H9 (cell line): ENCODE results near the gene COA8. TPM values are rescaled to one million over a fixed set of nuclear protein-coding genes. Genes with fewer than 3 reads are reported as not detected.
A peak's percentile ranks its signal among the peaks of the same experiment; 100 is the strongest.

Experiments used
- DNase-seq: peaks from one replicate; pipeline ENCODE4 v3.0.0-alpha.2; 2017
- H2AFZ ChIP-seq: one replicate; pipeline ENCODE4 v1.6.1; 2013; ENCODE audit warnings: mild to moderate bottlenecking, low read length, control low read depth, moderate library complexity
- H2AK5ac ChIP-seq: 2 replicates; pipeline ENCODE4 v1.6.1; 2013; ENCODE audit warnings: low read length, control low read depth, mixed read lengths; ENCODE audit not compliant: insufficient read length
- H2BK120ac ChIP-seq: one replicate; pipeline ENCODE4 v1.6.1; 2013; ENCODE audit warnings: low read depth, mild to moderate bottlenecking, low read length, control low read depth, inconsistent platforms; ENCODE audit not compliant: poor library complexity, severe bottlenecking
- H2BK12ac ChIP-seq: 2 replicates; pipeline ENCODE4 v1.6.1; 2013; ENCODE audit warnings: low read length, control low read depth, mixed read lengths, low read depth; ENCODE audit not compliant: insufficient read length
- H2BK15ac ChIP-seq: 2 replicates; pipeline ENCODE4 v1.6.1; 2013; ENCODE audit warnings: low read depth, low read length, control low read depth
- H2BK20ac ChIP-seq: one replicate; pipeline ENCODE4 v1.6.1; 2013; ENCODE audit warnings: low read depth, mild to moderate bottlenecking, low read length, control low read depth, inconsistent platforms; ENCODE audit not compliant: poor library complexity, severe bottlenecking
- H2BK5ac ChIP-seq: 2 replicates; pipeline ENCODE4 v1.6.1; 2013; ENCODE audit warnings: low read length, control low read depth, mixed read lengths; ENCODE audit not compliant: insufficient read length
- H3K14ac ChIP-seq: 2 replicates; pipeline ENCODE4 v1.6.1; 2013; ENCODE audit warnings: low read length, control low read depth; ENCODE audit not compliant: insufficient read depth
- H3K18ac ChIP-seq: 2 replicates; pipeline ENCODE4 v1.6.1; 2013; ENCODE audit warnings: low read depth, mild to moderate bottlenecking, mixed read lengths, low read length, control low read depth; ENCODE audit not compliant: insufficient read length
- H3K23ac ChIP-seq: 2 replicates; pipeline ENCODE4 v1.6.1; 2013; ENCODE audit warnings: low read length, control low read depth, mixed read lengths, low read depth; ENCODE audit not compliant: insufficient read length
- H3K23me2 ChIP-seq: 2 replicates; pipeline ENCODE4 v1.6.1; 2013; ENCODE audit warnings: low read depth, mild to moderate bottlenecking, mixed read lengths, low read length, control low read depth; ENCODE audit not compliant: insufficient read length, poor library complexity, severe bottlenecking
- H3K27ac ChIP-seq: 2 replicates; pipeline ENCODE4 v1.5.1; 2013; ENCODE audit warnings: low read length, control low read depth, mixed read lengths, low read depth; ENCODE audit not compliant: insufficient read length
- H3K27me3 ChIP-seq: 2 replicates; pipeline ENCODE4 v1.6.1; 2013; ENCODE audit warnings: low read length, control low read depth, inconsistent platforms; ENCODE audit not compliant: insufficient read depth
- H3K4ac ChIP-seq: 2 replicates; pipeline ENCODE4 v1.6.1; 2013; ENCODE audit warnings: low read depth, mild to moderate bottlenecking, control low read depth, inconsistent platforms, low read length, moderate library complexity
- H3K4me1 ChIP-seq: 2 replicates; pipeline ENCODE4 v1.6.1; 2013; ENCODE audit warnings: low read length, control low read depth, inconsistent platforms; ENCODE audit not compliant: insufficient read depth
- H3K4me2 ChIP-seq: 2 replicates; pipeline ENCODE4 v1.6.1; 2013; ENCODE audit warnings: low read length, control low read depth, mixed read lengths; ENCODE audit not compliant: insufficient read length, insufficient read depth
- H3K56ac ChIP-seq: 2 replicates; pipeline ENCODE4 v1.6.1; 2013; ENCODE audit warnings: low read depth, mild to moderate bottlenecking, mixed read lengths, low read length, control low read depth; ENCODE audit not compliant: insufficient read length
- H3K79me1 ChIP-seq: 2 replicates; pipeline ENCODE4 v1.6.1; 2013; ENCODE audit warnings: low read depth, mild to moderate bottlenecking, moderate library complexity, low read length, control low read depth, inconsistent platforms; ENCODE audit not compliant: insufficient read depth, poor library complexity, severe bottlenecking
- H3K79me2 ChIP-seq: 2 replicates; pipeline ENCODE4 v1.6.1; 2013; ENCODE audit warnings: low read length, control low read depth, inconsistent platforms; ENCODE audit not compliant: insufficient read depth
- H3K9ac ChIP-seq: 2 replicates; pipeline ENCODE4 v1.6.1; 2013; ENCODE audit warnings: low read length, control low read depth, mixed read lengths; ENCODE audit not compliant: insufficient read length; ENCODE audit errors: extremely low read depth
- H3K9me3 ChIP-seq: one replicate; pipeline ENCODE4 v1.6.1; 2013; ENCODE audit warnings: low read depth, low read length, inconsistent platforms; ENCODE audit not compliant: control insufficient read depth
- H3T11ph ChIP-seq: one replicate; pipeline ENCODE4 v1.6.1; 2013; ENCODE audit warnings: mild to moderate bottlenecking, low read length, control low read depth, inconsistent platforms
- H4K20me1 ChIP-seq: one replicate; pipeline ENCODE4 v1.6.1; 2013; ENCODE audit not compliant: control insufficient read depth, insufficient read length, insufficient read depth
- H4K5ac ChIP-seq: 2 replicates; pipeline ENCODE4 v1.6.1; 2013; ENCODE audit warnings: low read depth, mild to moderate bottlenecking, mixed read lengths, low read length, control low read depth; ENCODE audit not compliant: insufficient read length
- H4K8ac ChIP-seq: replicated peaks from 2 replicates; pipeline ENCODE4 v1.6.1; 2013; ENCODE audit warnings: low read length, control low read depth, mixed read lengths, low read depth; ENCODE audit not compliant: insufficient read length
- H4K91ac ChIP-seq: 2 replicates; pipeline ENCODE4 v1.6.1; 2013; ENCODE audit warnings: low read depth, mild to moderate bottlenecking, moderate library complexity, mixed read lengths, low read length, control low read depth; ENCODE audit not compliant: insufficient read length
- H3K27ac Mint-ChIP-seq, 3 experiments: 2 replicates in 2 of 3; 3 replicates in 1 of 3; pipeline ENCODE4 v1.8.0; 2020 to 2021; ENCODE audit warnings: mixed read lengths in 3 of 3, mild to moderate bottlenecking in 1 of 3, moderate library complexity in 1 of 3
- H3K27me3 Mint-ChIP-seq: 2 replicates; pipeline ENCODE4 v1.8.0; 2021; ENCODE audit warnings: low read depth, mild to moderate bottlenecking, moderate library complexity, mixed read lengths
- H3K36me3 Mint-ChIP-seq, 3 experiments: 2 replicates in 2 of 3; 3 replicates in 1 of 3; pipeline ENCODE4 v1.8.0; 2020 to 2021; ENCODE audit warnings: low read depth in 3 of 3, mixed read lengths in 3 of 3; ENCODE audit not compliant: insufficient read depth in 1 of 3
- H3K4me1 Mint-ChIP-seq, 2 experiments: 2 replicates each; pipeline ENCODE4 v1.8.0; 2020; ENCODE audit warnings: mixed read lengths in 2 of 2
- H3K4me3 Mint-ChIP-seq, 2 experiments: 2 replicates in 1 of 2; 3 replicates in 1 of 2; pipeline ENCODE4 v1.8.0; 2020 to 2021; ENCODE audit warnings: mild to moderate bottlenecking in 2 of 2, mixed read lengths in 2 of 2, moderate library complexity in 1 of 2
- H3K9me3 Mint-ChIP-seq, 2 experiments: 2 replicates in 1 of 2; 3 replicates in 1 of 2; pipeline ENCODE4 v1.8.0; 2020; ENCODE audit warnings: mild to moderate bottlenecking in 2 of 2, mixed read lengths in 2 of 2, moderate library complexity in 1 of 2
- WGBS: extraction: QIAGEN DNeasy Blood & Tissue Kit; methylation state at CpG from one replicate; pipeline ENCODE4 v1.1.7; 2013; ENCODE audit warnings: missing lambda C conversion rate, low lambda C conversion rate, mixed read lengths; ENCODE audit not compliant: insufficient read length; ENCODE audit errors: extremely low coverage; 5-methylcytosine and 5-hydroxymethylcytosine counted together
- total RNA-seq: library from RNA; stranded (reverse); gene quantifications from 2 replicates; pipeline ENCODE4 v1.2.1, GENCODE V29; 2021
- TF ChIP-seq, protein P1 (sequence below): fragments of 200-600 bp; sonication (generic); conservative IDR thresholded peaks from 3 replicates; pipeline ENCODE4 v1.8.0; 2021; ENCODE audit warnings: antibody characterized with exemption, mild to moderate bottlenecking

Gene COA8
- total RNA-seq, 1 experiment from 2014 or later: 45.5 TPM

DNA sequence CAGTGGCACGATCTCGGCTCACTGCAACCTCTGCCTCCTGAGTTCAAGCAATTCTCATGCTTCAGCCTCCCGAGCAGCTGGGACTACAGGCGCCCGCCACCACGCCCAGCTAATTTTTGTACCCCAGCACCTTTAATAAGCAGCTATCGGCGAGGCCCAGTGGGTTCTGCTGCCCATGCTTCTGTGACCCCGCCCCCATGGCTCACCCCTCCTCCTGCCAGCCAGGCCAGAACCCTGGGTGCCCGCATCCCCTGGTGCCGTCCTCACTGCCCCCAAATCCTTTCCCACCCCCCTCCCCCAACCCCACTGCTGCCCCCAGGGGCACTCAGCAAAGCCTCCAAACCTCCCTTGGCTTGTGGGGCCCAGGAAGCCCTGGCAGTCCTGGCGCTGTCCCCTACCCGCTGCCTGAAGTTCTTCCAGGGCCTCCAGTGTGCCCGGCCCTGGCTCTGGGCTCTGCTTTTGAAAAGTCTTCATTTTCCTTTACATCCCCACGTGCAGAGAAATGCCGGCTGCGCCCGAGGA lies 14.8 kb upstream of the COA8 start:
- no peaks in the 10 kb centered on the region; the same call in 1 of the 2 replicates for H3K4me1 ChIP-seq
- H3K4ac ChIP-seq: no peak overlapping the region

More for the DNA sequence above, 14.8 kb upstream of the COA8 start:
- H3K23ac ChIP-seq: no peak overlapping the region
- no peaks in the 10 kb centered on the region for H3K23me2 ChIP-seq
- Mint-ChIP-seq H3K36me3 (no peaks in the 10 kb centered on the region), H3K9me3 (no peaks in the 10 kb centered on the region), H3K4me3 (no peak overlapping the region), H3K4me1 (peaks cover 9 to 14% of the 10 kb centered on the region in 2 experiments), H3K27me3 (no peaks in the 10 kb centered on the region; the same call in 1 of the 2 replicates), H3K27ac (peak overlapping the region in 1 of 3 experiments; percentile 92; a peak in 1 of 7 replicates)
- no peak overlapping the region for H4K91ac ChIP-seq
- no peak overlapping the region for H2AK5ac ChIP-seq
- no peak overlapping the region for H3K56ac ChIP-seq
- H3K79me1 ChIP-seq: no peaks in the 10 kb centered on the region
- no peak overlapping the region for H3K9ac ChIP-seq
- H4K8ac ChIP-seq: no peak overlapping the region
- WGBS: no CpG with 5 or more reads among the region's 18 CpGs
- no peaks in the 10 kb centered on the region for H4K20me1 ChIP-seq
- H3K18ac ChIP-seq: no peak overlapping the region
- TF ChIP-seq, protein P1, sequence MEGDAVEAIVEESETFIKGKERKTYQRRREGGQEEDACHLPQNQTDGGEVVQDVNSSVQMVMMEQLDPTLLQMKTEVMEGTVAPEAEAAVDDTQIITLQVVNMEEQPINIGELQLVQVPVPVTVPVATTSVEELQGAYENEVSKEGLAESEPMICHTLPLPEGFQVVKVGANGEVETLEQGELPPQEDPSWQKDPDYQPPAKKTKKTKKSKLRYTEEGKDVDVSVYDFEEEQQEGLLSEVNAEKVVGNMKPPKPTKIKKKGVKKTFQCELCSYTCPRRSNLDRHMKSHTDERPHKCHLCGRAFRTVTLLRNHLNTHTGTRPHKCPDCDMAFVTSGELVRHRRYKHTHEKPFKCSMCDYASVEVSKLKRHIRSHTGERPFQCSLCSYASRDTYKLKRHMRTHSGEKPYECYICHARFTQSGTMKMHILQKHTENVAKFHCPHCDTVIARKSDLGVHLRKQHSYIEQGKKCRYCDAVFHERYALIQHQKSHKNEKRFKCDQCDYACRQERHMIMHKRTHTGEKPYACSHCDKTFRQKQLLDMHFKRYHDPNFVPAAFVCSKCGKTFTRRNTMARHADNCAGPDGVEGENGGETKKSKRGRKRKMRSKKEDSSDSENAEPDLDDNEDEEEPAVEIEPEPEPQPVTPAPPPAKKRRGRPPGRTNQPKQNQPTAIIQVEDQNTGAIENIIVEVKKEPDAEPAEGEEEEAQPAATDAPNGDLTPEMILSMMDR: no peak
- no peak overlapping the region for H2BK15ac ChIP-seq
- H3K4me2 ChIP-seq: no peak overlapping the region
- H3K9me3 ChIP-seq: no peaks in the 10 kb centered on the region
- H3K27ac ChIP-seq: no peak overlapping the region
- H2BK12ac ChIP-seq: no peak overlapping the region
- H3K27me3 ChIP-seq: no peaks in the 10 kb centered on the region
- no peaks in the 10 kb centered on the region for H3K79me2 ChIP-seq
- H2BK5ac ChIP-seq: no peak overlapping the region
- no peak overlapping the region for H4K5ac ChIP-seq
- no peak for DNase-seq
- no peak overlapping the region for H2AFZ ChIP-seq
- H3K14ac ChIP-seq: no peak overlapping the region
- no peak overlapping the region for H2BK20ac ChIP-seq
- no peak overlapping the region for H3T11ph ChIP-seq
- H2BK120ac ChIP-seq: no peak overlapping the region
